H1 (cell line): ENCODE results near the gene SLC47A2. TPM values are rescaled to one million over a fixed set of nuclear protein-coding genes. Genes with fewer than 3 reads are reported as not detected.

Experiments
- CTCF ChIA-PET: fragments of 300-600 bp; sonication (Branson Sonifier 250); formaldehyde crosslinking; loops from one replicate; lab custom pipeline; 2021; ENCODE audit not compliant: partially characterized antibody; lab: Charles Lee
- POLR2A ChIA-PET: fragments of 300-600 bp; sonication (Branson Sonifier 250); formaldehyde crosslinking; loops from one replicate; lab custom pipeline; 2021; ENCODE audit warnings: inconsistent platforms; ENCODE audit not compliant: partially characterized antibody; lab: Charles Lee
- DNase-seq, 2 experiments: peaks; one replicate each; pipeline versions ENCODE4 v3.0.0 to v3.0.0-alpha.2; 2010 to 2022; ENCODE audit warnings: low spot score in 2 of 2, low read depth in 1 of 2, mixed read lengths in 1 of 2
- FAIRE-seq: peaks from 2 replicates; lab custom pipeline; 2011; peaks lifted over from hg19 to GRCh38; lab: Jason Lieb, UNC
- H2AFZ ChIP-seq: 2 replicates; pipeline ENCODE4 v1.8.1; 2012; ENCODE audit warnings: low read length, inconsistent platforms
- H2AK5ac ChIP-seq: 2 replicates; pipeline ENCODE4 v1.6.1; 2013; ENCODE audit warnings: low read depth, low read length
- H2BK120ac ChIP-seq: replicated peaks from 2 replicates; pipeline ENCODE3; 2013; ENCODE audit warnings: low read depth, low read length, inconsistent platforms
- H2BK12ac ChIP-seq: 2 replicates; pipeline ENCODE4 v1.6.1; 2013; ENCODE audit warnings: low read depth, low read length
- H2BK15ac ChIP-seq: 2 replicates; pipeline ENCODE4 v1.6.1; 2013; ENCODE audit warnings: low read length
- H2BK20ac ChIP-seq: 2 replicates; pipeline ENCODE4 v1.6.1; 2013; ENCODE audit warnings: low read length
- H2BK5ac ChIP-seq: 2 replicates; pipeline ENCODE4 v1.6.1; 2013; ENCODE audit warnings: low read depth, low read length
- H3K14ac ChIP-seq: 2 replicates; pipeline ENCODE4 v1.6.1; 2013; ENCODE audit warnings: inconsistent platforms; ENCODE audit not compliant: insufficient read length
- H3K18ac ChIP-seq: 2 replicates; pipeline ENCODE4 v1.6.1; 2013; ENCODE audit warnings: low read length; ENCODE audit errors: extremely low read depth
- H3K23ac ChIP-seq: 2 replicates; pipeline ENCODE4 v1.6.1; 2013; ENCODE audit warnings: inconsistent platforms; ENCODE audit not compliant: insufficient read length
- H3K23me2 ChIP-seq: 2 replicates; pipeline ENCODE4 v1.6.1; 2013; ENCODE audit warnings: low read depth, low read length
- H3K27ac ChIP-seq: 2 replicates; pipeline ENCODE4 v1.6.1; 2011; ENCODE audit warnings: low read depth, low read length, inconsistent platforms
- H3K27me3 ChIP-seq, 4 experiments: replicated peaks in 1 of 4; 1 replicate in 1 of 4; 2 replicates in 3 of 4; pipeline versions ENCODE4 v1.6.1 to v1.8.1; 2011 to 2013; ENCODE audit warnings: low read length in 3 of 4, mild to moderate bottlenecking in 3 of 4, inconsistent platforms in 2 of 4, mixed read lengths in 2 of 4, moderate library complexity in 1 of 4; ENCODE audit not compliant: control insufficient read depth in 3 of 4, insufficient read depth in 3 of 4; ENCODE audit errors: extremely low read depth in 1 of 4
- H3K36me3 ChIP-seq, 4 experiments: 2 replicates each; pipeline versions ENCODE4 v1.6.1 to v1.8.1; 2011 to 2013; ENCODE audit warnings: mild to moderate bottlenecking in 4 of 4, low read length in 3 of 4, moderate library complexity in 2 of 4, control low read depth in 1 of 4, inconsistent platforms in 1 of 4; ENCODE audit not compliant: insufficient read depth in 4 of 4, control insufficient read depth in 2 of 4
- H3K4ac ChIP-seq: replicated peaks from 2 replicates; pipeline ENCODE3; 2013; ENCODE audit warnings: low read length, low read depth, mixed read lengths, inconsistent platforms; ENCODE audit not compliant: insufficient read length
- H3K4me1 ChIP-seq, 4 experiments: replicated peaks in 1 of 4; 1 replicate in 1 of 4; 2 replicates in 3 of 4; pipeline versions ENCODE4 v1.6.1 to v1.8.1; 2011 to 2013; ENCODE audit warnings: low read length in 3 of 4, inconsistent platforms in 2 of 4, mixed read lengths in 1 of 4; ENCODE audit not compliant: insufficient read depth in 4 of 4, control insufficient read depth in 3 of 4
- H3K4me2 ChIP-seq, 2 experiments: 2 replicates each; pipeline versions ENCODE4 v1.6.1 to v1.8.1; 2011 to 2013; ENCODE audit warnings: low read depth in 2 of 2, low read length in 2 of 2, control low read depth in 1 of 2, inconsistent platforms in 1 of 2, mild to moderate bottlenecking in 1 of 2; ENCODE audit not compliant: insufficient read depth in 1 of 2
- H3K4me3 ChIP-seq, 4 experiments: fragments of 200-600, 300-600 bp in 1 of 4; sonication (generic), shearing (Covaris generic), sonication (Bioruptor Twin) in 1 of 4; 2 replicates each; pipeline versions ENCODE4 v1.5.1 to v1.8.1; 2011 to 2016; ENCODE audit warnings: low read length in 4 of 4, low read depth in 3 of 4, control low read depth in 2 of 4, inconsistent platforms in 2 of 4, mild to moderate bottlenecking in 2 of 4, mixed read lengths in 1 of 4, moderate library complexity in 1 of 4; ENCODE audit not compliant: insufficient read depth in 2 of 4; ENCODE audit errors: extremely low read depth in 1 of 4
- H3K56ac ChIP-seq: replicated peaks from 2 replicates; pipeline ENCODE3; 2013; ENCODE audit warnings: low read depth, mild to moderate bottlenecking, mixed read lengths, low read length, inconsistent platforms; ENCODE audit not compliant: insufficient read length
- H3K79me1 ChIP-seq: 2 replicates; pipeline ENCODE4 v1.6.1; 2013; ENCODE audit warnings: low read depth, low read length, control low read depth
- H3K79me2 ChIP-seq, 2 experiments: 2 replicates each; pipeline versions ENCODE4 v1.6.1 to v1.8.1; 2012 to 2013; ENCODE audit warnings: low read length in 2 of 2, mild to moderate bottlenecking in 2 of 2, inconsistent platforms in 1 of 2; ENCODE audit not compliant: insufficient read depth in 2 of 2, control insufficient read depth in 1 of 2
- H3K9ac ChIP-seq, 4 experiments: replicated peaks in 1 of 4; 1 replicate in 1 of 4; 2 replicates in 3 of 4; pipeline versions ENCODE4 v1.6.1 to v1.8.1; 2011 to 2013; ENCODE audit warnings: low read depth in 3 of 4, low read length in 3 of 4, control low read depth in 2 of 4, mild to moderate bottlenecking in 2 of 4, moderate library complexity in 2 of 4, inconsistent platforms in 1 of 4; ENCODE audit errors: extremely low read depth in 1 of 4
- H3K9me3 ChIP-seq, 2 experiments: 2 replicates each; pipeline versions ENCODE4 v1.6.1 to v1.8.1; 2012 to 2013; ENCODE audit warnings: mild to moderate bottlenecking in 2 of 2, moderate library complexity in 2 of 2, control low read depth in 1 of 2, inconsistent platforms in 1 of 2, low read depth in 1 of 2, low read length in 1 of 2, mixed read lengths in 1 of 2; ENCODE audit not compliant: insufficient read depth in 2 of 2
- H4K20me1 ChIP-seq, 2 experiments: replicated peaks in 1 of 2; 2 replicates each; pipeline versions ENCODE3 to v1.8.1; 2011 to 2013; ENCODE audit warnings: inconsistent platforms in 2 of 2, low read length in 2 of 2, mild to moderate bottlenecking in 1 of 2; ENCODE audit not compliant: insufficient read depth in 2 of 2, control insufficient read depth in 1 of 2
- H4K5ac ChIP-seq: 2 replicates; pipeline ENCODE4 v1.6.1; 2013; ENCODE audit warnings: low read length, low read depth, mixed read lengths, inconsistent platforms; ENCODE audit not compliant: insufficient read length
- H4K8ac ChIP-seq: 2 replicates; pipeline ENCODE4 v1.8.0; 2013; ENCODE audit warnings: mild to moderate bottlenecking, moderate library complexity, low read length, inconsistent platforms; ENCODE audit not compliant: insufficient read depth; ENCODE audit errors: extremely low read depth
- H4K91ac ChIP-seq: replicated peaks from 2 replicates; pipeline ENCODE3; 2013; ENCODE audit warnings: low read length, mixed read lengths, inconsistent platforms; ENCODE audit not compliant: insufficient read length
- ASH2L ChIP-seq: fragments of 200-600, 300-600 bp; sonication (generic); IDR thresholded peaks from one replicate; pipeline ENCODE4 v1.7.1; 2017; ENCODE audit warnings: low read length
- CHD1 ChIP-seq: IDR thresholded peaks from 2 replicates; pipeline ENCODE4 v1.6.1; 2012; ENCODE audit warnings: low read depth, low read length, improper control_type of control experiment
- EP300 ChIP-seq, 2 experiments: IDR thresholded peaks; 1 replicate in 1 of 2; 2 replicates in 1 of 2; pipeline ENCODE4 v1.6.1; 2011 to 2012; ENCODE audit warnings: low read depth in 2 of 2, low read length in 2 of 2, mild to moderate bottlenecking in 2 of 2, borderline replicate concordance in 1 of 2, inconsistent platforms in 1 of 2, moderate library complexity in 1 of 2
- GABPA ChIP-seq: IDR thresholded peaks from 2 replicates; pipeline ENCODE4 v1.6.1; 2011; ENCODE audit warnings: mild to moderate bottlenecking, low read length, moderate library complexity, borderline replicate concordance; ENCODE audit not compliant: insufficient read depth
- HDAC6 ChIP-seq: IDR thresholded peaks from one replicate; pipeline ENCODE4 v1.7.1; 2012; ENCODE audit warnings: low read depth, mild to moderate bottlenecking, inconsistent platforms, low read length, moderate library complexity
- KDM1A ChIP-seq: fragments of 200-600, 300-600 bp; sonication (generic); IDR thresholded peaks from 2 replicates; pipeline ENCODE4 v1.7.1; 2016; ENCODE audit warnings: mild to moderate bottlenecking, low read length, borderline replicate concordance
- MAFK ChIP-seq: IDR thresholded peaks from 2 replicates; pipeline ENCODE4 v1.6.1; 2012; ENCODE audit warnings: low read depth, mild to moderate bottlenecking, improper control_type of control experiment, low read length
- RBBP5 ChIP-seq: IDR thresholded peaks from 2 replicates; pipeline ENCODE4 v1.7.1; 2012; ENCODE audit warnings: low read depth, mild to moderate bottlenecking, inconsistent platforms, low read length, moderate library complexity, borderline replicate concordance
- SAP30 ChIP-seq: fragments of 300-600 bp; sonication (generic); IDR thresholded peaks from 2 replicates; pipeline ENCODE4 v1.7.1; 2012; ENCODE audit warnings: low read length, moderate library complexity, mild to moderate bottlenecking, inconsistent platforms; ENCODE audit not compliant: insufficient read depth, insufficient replicate concordance
- SIRT6 ChIP-seq: IDR thresholded peaks from one replicate; pipeline ENCODE4 v1.7.1; 2012; ENCODE audit warnings: low read length, inconsistent platforms
- SUZ12 ChIP-seq: fragments of 200-600 bp; sonication (generic); IDR thresholded peaks from 2 replicates; pipeline ENCODE4 v1.6.1; 2012; ENCODE audit warnings: mild to moderate bottlenecking, inconsistent platforms, low read length, moderate library complexity, mixed read lengths
- WGBS, 2 experiments: shearing (Covaris generic) in 1 of 2; methylation state at CpG; one replicate each; pipeline versions ENCODE4 v1.1.6 to v1.1.7; 2013 to 2015; ENCODE audit warnings: low lambda C conversion rate in 2 of 2, mixed read lengths in 2 of 2, inconsistent platforms in 1 of 2, low coverage in 1 of 2, missing lambda C conversion rate in 1 of 2; ENCODE audit not compliant: insufficient replicate concordance in 2 of 2, insufficient coverage in 1 of 2, insufficient read length in 1 of 2; ENCODE audit errors: extremely low coverage in 1 of 2, missing lambda C conversion rate in 1 of 2; 5-methylcytosine and 5-hydroxymethylcytosine counted together
- polyA plus RNA-seq, 7 experiments: library from polyadenylated mRNA; depleted of rRNA in 3 of 7; stranded (reverse) in 5 of 7; unstranded in 2 of 7; fragments of >200 nt in 5 of 7; fragments of 200-250 nt in 2 of 7; gene quantifications; 1 replicate in 5 of 7; 2 replicates in 1 of 7; 4 replicates in 1 of 7; pipeline versions ENCODE4 v1.2.1 to v1.2.3, GENCODE V29; 2011 to 2013; ENCODE audit warnings: missing spikeins in 2 of 7, mixed read lengths in 2 of 7
- total RNA-seq: library from RNA; stranded (reverse); fragmentation: NEBNext Ultra II Directional; extraction: Animal tissue kit (Norgen Biotek cat#: 25700); gene quantifications from 2 replicates; pipeline ENCODE4 v1.2.1, GENCODE V29; 2021

The SLC47A2 gene
- total and polyA plus RNA-seq, 2 of the 8 experiments (the other 6 are each of a cell fraction or from before 2014, with no cell fraction given), result not detected

GRCh38 chr17:19720631-19721426 lies 4.4 kb upstream of the SLC47A2 start:
- H3K79me2 ChIP-seq, result no peaks in the 10 kb centered on the region
- no peak overlapping the region for H4K91ac ChIP-seq
- POLR2A ChIA-PET, result interaction anchor here (1.0 to 3.9 kb wide), 2 partner anchors 8 to 72 kb away, joined by 3 to 16 read pairs; partner anchors contain the start of gene ALDH3A2
- peak overlapping the region; percentile 65 for H4K8ac ChIP-seq
- H4K5ac ChIP-seq, result no peak overlapping the region
- H3K23me2 ChIP-seq, result no peaks in the 10 kb centered on the region
- H3K4me1 ChIP-seq, result no peaks in the 10 kb centered on the region; a peak in 1 of 7 replicates
- no peak overlapping the region for H2AK5ac ChIP-seq
- H3K36me3 ChIP-seq, result no peaks in the 10 kb centered on the region
- WGBS, 2 experiments, result 81% methylated on average over 9 of the region's 9 CpGs; no CpG with 5 or more reads in 1 of the 2 experiments
- H3K27ac ChIP-seq, result no peak overlapping the region
- H2AFZ ChIP-seq, result no peak overlapping the region
- H3K9ac ChIP-seq, result no peak overlapping the region
- H3K56ac ChIP-seq, result no peak overlapping the region
- no peaks in the 10 kb centered on the region for H3K27me3 ChIP-seq
- H3K4me3 ChIP-seq, result no peak overlapping the region
- H3K23ac ChIP-seq, result no peak overlapping the region
- H3K18ac ChIP-seq, result no peak overlapping the region
- H3K9me3 ChIP-seq, result no peaks in the 10 kb centered on the region
- CTCF ChIA-PET, result interaction anchor here (0.6 to 8.7 kb wide), 15 partner anchors 9 to 335 kb away, joined by 3 to 56 read pairs (median 4); partner anchors contain the start of gene ALDH3A2
- no peak overlapping the region for H2BK120ac ChIP-seq
- no peak overlapping the region for H3K4me2 ChIP-seq
- H3K14ac ChIP-seq, result no peak overlapping the region
- 0 out of 2 replicates have a peak overlapping the region, but pooled peaks have one; percentile 61 for H2BK15ac ChIP-seq
- 0 out of 2 replicates have a peak overlapping the region, but pooled peaks have one; percentile 10 for H2BK20ac ChIP-seq
- H2BK12ac ChIP-seq, result no peak overlapping the region
- H4K20me1 ChIP-seq, result no peaks in the 10 kb centered on the region
- H3K4ac ChIP-seq, result no peak overlapping the region
- H3K79me1 ChIP-seq, result no peaks in the 10 kb centered on the region
- no peak overlapping the region for H2BK5ac ChIP-seq
- DNase-seq (no peak), FAIRE-seq (no peak)
- TF ChIP-seq GABPA, result no peak
- no peak for TF ChIP-seq ASH2L
- no peak for TF ChIP-seq MAFK
- TF ChIP-seq SIRT6, result no peak
- no peak for TF ChIP-seq CHD1
- TF ChIP-seq KDM1A, result no peak
- TF ChIP-seq SAP30, result no peak
- TF ChIP-seq HDAC6, result no peak
- TF ChIP-seq EP300 (IDR thresholded peaks at IDR 0.05; ENCODE audit: borderline replicate concordance in 1 of 2, low read depth in 2 of 2, low read length in 2 of 2), result no peak
- no peak for TF ChIP-seq RBBP5
- TF ChIP-seq SUZ12, result no peak
